Vagina (tissue), 2 donors: ENCODE results near the gene AKAP8L. TPM values are rescaled to one million over a fixed set of nuclear protein-coding genes. Genes with fewer than 3 reads are reported as not detected.

Experiments used
- DNase-seq, 2 donors: peaks; one replicate each; pipeline ENCODE4 v3.0.0-alpha.2; 2017; ENCODE audit errors: extremely low spot score in 2 of 2
- H3K27ac ChIP-seq: fragments of 200-600 bp; sonication (generic); one replicate; pipeline ENCODE4 v1.5.1; 2019
- H3K27me3 ChIP-seq: fragments of 200-600 bp; sonication (generic); one replicate; pipeline ENCODE4 v1.5.1; 2019
- H3K36me3 ChIP-seq, 2 donors: fragments of 200-600 bp; sonication (generic); one replicate each; pipeline ENCODE4 v1.5.1; 2017 to 2019
- H3K4me1 ChIP-seq: fragments of 200-600 bp; sonication (generic); one replicate; pipeline ENCODE4 v1.5.1; 2019
- H3K4me3 ChIP-seq, 2 donors: fragments of 200-600 bp; sonication (generic); 1 replicate in 1 of 2; 2 replicates in 1 of 2; pipeline ENCODE4 v1.5.1; 2016 to 2019
- H3K9me3 ChIP-seq: fragments of 200-600 bp; sonication (generic); one replicate; pipeline ENCODE4 v1.5.1; 2019
- POLR2A ChIP-seq, 2 donors: fragments of 450-650 bp; IDR thresholded peaks; one replicate each; pipeline ENCODE4 v1.6.1; 2017; ENCODE audit warnings: antibody characterized with exemption in 2 of 2, mild to moderate bottlenecking in 2 of 2, moderate library complexity in 2 of 2
- POLR2AphosphoS5 ChIP-seq, 2 donors: sonication (generic); formaldehyde crosslinking; IDR thresholded peaks; one replicate each; pipeline ENCODE4 v1.9.0; 2017; ENCODE audit warnings: antibody characterized with exemption in 2 of 2, mild to moderate bottlenecking in 2 of 2, low read depth in 1 of 2; ENCODE audit not compliant: insufficient read depth in 1 of 2
- intact Hi-C: fragments of 100-400 bp; cut with DNase I; formaldehyde crosslinking; loops from one replicate; pipeline ENCODE4 v1.15.1; 2023
- total RNA-seq: library from RNA; depleted of rRNA; stranded (reverse); fragments of >200 nt; gene quantifications from one replicate; pipeline ENCODE4 v1.2.3, GENCODE V29; 2016
- TF ChIP-seq, protein P1 (sequence below), 3 experiments: fragments of 450-650 bp in 2 of 3; fragments of 200-600 bp in 1 of 3; sonication (generic) in 1 of 3; IDR thresholded peaks; one replicate each; pipeline ENCODE4 v1.5.1; 2017 to 2019; ENCODE audit warnings: antibody characterized with exemption in 3 of 3, mild to moderate bottlenecking in 2 of 3, moderate library complexity in 2 of 3

AKAP8L gene
- total RNA-seq, 1 donor from 2014 or later, result 127 TPM

GRCh38 chr19:15443838-15444237, 25.1 kb upstream of the AKAP8L start:
- Histone ChIP-seq H3K27me3 (no peaks in the 10 kb centered on the region), H3K4me1 (peaks cover 7% of the 10 kb centered on the region), H3K36me3 (no peaks in the 10 kb centered on the region), H3K27ac (no peak overlapping the region), H3K4me3 (no peak overlapping the region), H3K9me3 (no peaks in the 10 kb centered on the region)
- DNase-seq, result no peak
- TF ChIP-seq POLR2A (IDR thresholded peaks at IDR 0.05) (no peak), POLR2AphosphoS5 (IDR thresholded peaks at IDR 0.05; ENCODE audit: insufficient read depth in 1 of 2, low read depth in 1 of 2) (no peak)
- TF ChIP-seq, protein P1, sequence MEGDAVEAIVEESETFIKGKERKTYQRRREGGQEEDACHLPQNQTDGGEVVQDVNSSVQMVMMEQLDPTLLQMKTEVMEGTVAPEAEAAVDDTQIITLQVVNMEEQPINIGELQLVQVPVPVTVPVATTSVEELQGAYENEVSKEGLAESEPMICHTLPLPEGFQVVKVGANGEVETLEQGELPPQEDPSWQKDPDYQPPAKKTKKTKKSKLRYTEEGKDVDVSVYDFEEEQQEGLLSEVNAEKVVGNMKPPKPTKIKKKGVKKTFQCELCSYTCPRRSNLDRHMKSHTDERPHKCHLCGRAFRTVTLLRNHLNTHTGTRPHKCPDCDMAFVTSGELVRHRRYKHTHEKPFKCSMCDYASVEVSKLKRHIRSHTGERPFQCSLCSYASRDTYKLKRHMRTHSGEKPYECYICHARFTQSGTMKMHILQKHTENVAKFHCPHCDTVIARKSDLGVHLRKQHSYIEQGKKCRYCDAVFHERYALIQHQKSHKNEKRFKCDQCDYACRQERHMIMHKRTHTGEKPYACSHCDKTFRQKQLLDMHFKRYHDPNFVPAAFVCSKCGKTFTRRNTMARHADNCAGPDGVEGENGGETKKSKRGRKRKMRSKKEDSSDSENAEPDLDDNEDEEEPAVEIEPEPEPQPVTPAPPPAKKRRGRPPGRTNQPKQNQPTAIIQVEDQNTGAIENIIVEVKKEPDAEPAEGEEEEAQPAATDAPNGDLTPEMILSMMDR (IDR thresholded peaks at IDR 0.05), result no peak
- intact Hi-C loops, result no loop called here

DNA sequence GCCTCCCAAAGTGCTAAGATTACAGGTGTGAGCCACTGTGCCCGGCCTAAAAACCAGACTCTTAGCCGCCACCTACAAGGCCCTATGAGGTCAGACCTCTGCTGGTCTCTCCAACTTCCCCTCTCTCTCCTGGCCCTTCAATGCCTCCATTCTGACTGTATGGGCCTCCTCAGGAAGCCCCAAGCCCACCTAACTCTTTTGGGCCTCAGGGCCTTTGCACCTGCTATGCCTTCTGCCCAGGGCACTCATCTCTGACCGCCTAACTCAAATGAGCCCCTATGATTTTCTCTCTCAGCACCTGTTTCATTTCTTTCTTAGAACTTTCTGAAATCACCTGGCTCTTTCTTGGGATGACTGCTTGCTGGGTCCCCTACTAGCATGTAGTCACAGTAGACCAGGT, 24.5 kb upstream of the AKAP8L start:
- intact Hi-C loops, result no loop called here
- no peak overlapping the region for H3K27ac ChIP-seq
- TF ChIP-seq POLR2A (IDR thresholded peaks at IDR 0.05) (no peak), POLR2AphosphoS5 (IDR thresholded peaks at IDR 0.05; ENCODE audit: insufficient read depth in 1 of 2, low read depth in 1 of 2) (no peak)
- H3K4me3 ChIP-seq, result no peak overlapping the region
- no peak for DNase-seq
- no peaks in the 10 kb centered on the region for H3K27me3 ChIP-seq
- H3K4me1 ChIP-seq, result peaks cover 2% of the 10 kb centered on the region
- no peaks in the 10 kb centered on the region for H3K36me3 ChIP-seq
- H3K9me3 ChIP-seq, result no peaks in the 10 kb centered on the region

DNA sequence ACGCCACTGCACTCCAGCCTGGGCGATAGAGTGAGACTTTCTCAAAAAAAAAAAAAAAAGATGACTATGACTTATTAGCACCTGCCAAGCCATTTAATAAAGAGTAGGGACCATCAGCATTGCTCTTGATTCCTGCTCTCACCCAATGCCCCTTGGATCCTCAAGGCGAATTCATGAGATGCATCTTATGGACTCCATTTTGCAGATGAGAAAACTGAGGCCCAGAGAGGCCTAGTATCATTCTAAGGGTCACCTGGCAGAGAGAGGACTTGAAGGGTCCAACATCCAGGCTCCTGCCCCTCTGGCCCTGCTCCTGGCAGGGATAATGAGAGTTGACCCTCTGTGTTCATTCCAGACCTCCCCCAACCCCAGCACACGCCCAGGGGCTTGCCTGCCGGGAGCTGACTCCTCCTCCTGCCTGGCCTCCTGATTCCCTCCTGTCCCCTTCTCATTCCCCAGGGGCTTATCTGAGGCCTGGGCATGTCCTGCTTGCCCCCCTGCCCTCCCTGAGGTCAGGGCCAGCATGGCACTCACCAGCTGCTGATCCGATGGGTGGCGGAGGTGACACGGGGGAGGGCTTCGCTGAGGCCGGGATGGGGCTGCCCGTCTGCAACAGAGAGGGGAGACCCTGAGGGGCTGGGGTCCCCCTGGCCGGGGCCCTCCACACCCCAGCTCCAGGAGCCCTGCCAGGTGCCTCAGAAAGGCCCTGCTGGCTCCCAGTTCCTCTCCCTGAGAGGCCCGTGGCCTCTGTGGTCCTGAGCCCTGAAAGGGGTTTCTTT, 23.5 kb upstream of the AKAP8L start:
- TF ChIP-seq, protein P1 (IDR thresholded peaks at IDR 0.05), result no peak
- TF ChIP-seq POLR2A (IDR thresholded peaks at IDR 0.05), result no peak
- Histone ChIP-seq H3K36me3 (no peaks in the 10 kb centered on the region), H3K4me3 (no peak overlapping the region), H3K27me3 (no peaks in the 10 kb centered on the region), H3K4me1 (peaks cover 11% of the 10 kb centered on the region), H3K27ac (no peak overlapping the region), H3K9me3 (no peaks in the 10 kb centered on the region)
- intact Hi-C loops, result no loop called here
- DNase-seq, result no peak

- Histone ChIP-seq H3K27me3 (no peaks in the 10 kb centered on the region), H3K9me3 (no peaks in the 10 kb centered on the region), H3K27ac (no peak overlapping the region), H3K4me1 (peaks cover 18% of the 10 kb centered on the region), H3K36me3 (no peaks in the 10 kb centered on the region), H3K4me3 (no peak overlapping the region)
- DNase-seq, result no peak
- TF ChIP-seq, protein P1 (IDR thresholded peaks at IDR 0.05), result no peak
- no peak for TF ChIP-seq POLR2A (IDR thresholded peaks at IDR 0.05)
- no peak for TF ChIP-seq POLR2AphosphoS5 (IDR thresholded peaks at IDR 0.05; ENCODE audit: insufficient read depth in 1 of 2, low read depth in 1 of 2)
- intact Hi-C loops, result no loop called here
These were observed 22.5 kb upstream of the AKAP8L start for GRCh38 chr19:15441317-15441716.

- no peaks in the 10 kb centered on the region for H3K36me3 ChIP-seq
- H3K4me3 ChIP-seq, result no peak overlapping the region
- H3K4me1 ChIP-seq, result peaks cover 18% of the 10 kb centered on the region
- no peaks in the 10 kb centered on the region for H3K27me3 ChIP-seq
- DNase-seq, result no peak
- H3K27ac ChIP-seq, result no peak overlapping the region
- no peaks in the 10 kb centered on the region for H3K9me3 ChIP-seq
- TF ChIP-seq POLR2A (IDR thresholded peaks at IDR 0.05), result no peak
- TF ChIP-seq, protein P1 (IDR thresholded peaks at IDR 0.05), result no peak
- TF ChIP-seq POLR2AphosphoS5 (IDR thresholded peaks at IDR 0.05; ENCODE audit: insufficient read depth in 1 of 2, low read depth in 1 of 2), result no peak
- intact Hi-C loops, result loop anchor here (5.0 to 10.0 kb wide), 2 partner anchors 63 to 175 kb away; partner anchors contain the start of gene AKAP8
These were observed 21.2 kb upstream of the AKAP8L start for GRCh38 chr19:15439821-15440641.
